Liver (tissue), 3 donors: Measurements from ENCODE around the gene NCAPH2.

Source experiments
- CTCF ChIP-seq: fragments of 150-350 bp; IDR thresholded peaks from 2 replicates; pipeline ENCODE4 v1.5.1; 2017; ENCODE audit warnings: improper control_type of control experiment, low read depth, low read length; ENCODE audit not compliant: missing input control
- FOXA1 ChIP-seq: IDR thresholded peaks from 2 replicates; pipeline ENCODE4 v1.6.1; 2016; ENCODE audit warnings: antibody characterized with exemption
- GABPA ChIP-seq, 2 donors: IDR thresholded peaks in 1 of 2; conservative IDR thresholded peaks in 1 of 2; 2 replicates each; pipeline ENCODE4 v1.6.1; 2016; ENCODE audit warnings: antibody characterized with exemption in 2 of 2, mild to moderate bottlenecking in 1 of 2, moderate library complexity in 1 of 2
- JUND ChIP-seq, 2 donors: IDR thresholded peaks; 2 replicates each; pipeline ENCODE4 v1.6.1; 2016; ENCODE audit warnings: antibody characterized with exemption in 2 of 2
- MAX ChIP-seq: IDR thresholded peaks from 2 replicates; pipeline ENCODE4 v1.6.1; 2016; ENCODE audit warnings: antibody characterized with exemption
- RAD21 ChIP-seq, 2 donors: IDR thresholded peaks; 2 replicates each; pipeline ENCODE4 v1.6.1; 2016; ENCODE audit warnings: antibody characterized with exemption in 2 of 2, mild to moderate bottlenecking in 2 of 2
- REST ChIP-seq: IDR thresholded peaks from 2 replicates; pipeline ENCODE4 v1.6.1; 2016; ENCODE audit warnings: antibody characterized with exemption, mild to moderate bottlenecking
- SP1 ChIP-seq: IDR thresholded peaks from 2 replicates; pipeline ENCODE4 v1.6.1; 2018; ENCODE audit warnings: antibody characterized with exemption, mild to moderate bottlenecking
- TAF1 ChIP-seq: conservative IDR thresholded peaks from 2 replicates; pipeline ENCODE4 v1.6.1; 2016; ENCODE audit warnings: antibody characterized with exemption, mild to moderate bottlenecking
- YY1 ChIP-seq: IDR thresholded peaks from 2 replicates; pipeline ENCODE4 v1.6.1; 2016; ENCODE audit warnings: antibody characterized with exemption, mild to moderate bottlenecking
- ZBTB33 ChIP-seq: IDR thresholded peaks from 2 replicates; pipeline ENCODE4 v1.6.1; 2016; ENCODE audit warnings: antibody characterized with exemption
- donor health status: healthy.
- donor health status: healthy.

- TF ChIP-seq CTCF (no peak), REST (no peak), YY1 (no peak), FOXA1 (no peak), MAX (no peak), JUND (IDR thresholded peaks at IDR 0.05) (no peak), GABPA (IDR thresholded peaks at IDR 0.05 in 1 of 2, conservative IDR thresholded peaks at IDR 0.05 in 1 of 2) (no peak), RAD21 (IDR thresholded peaks at IDR 0.05) (no peak), ZBTB33 (no peak), TAF1 (no peak), SP1 (no peak)
These were observed 873 bp downstream of the NCAPH2 start for GRCh38 chr22:50508897-50509296.
